Measurements from ENCODE around the gene ACER1. TPM values are rescaled to one million over a fixed set of nuclear protein-coding genes. Genes with fewer than 3 reads are reported as not detected.

ACER1 gene
- total and polyA plus RNA-seq, 2 of the 13 experiments (the other 11 are each of a cell fraction or from before 2014, with no cell fraction given) = not detected

DNA sequence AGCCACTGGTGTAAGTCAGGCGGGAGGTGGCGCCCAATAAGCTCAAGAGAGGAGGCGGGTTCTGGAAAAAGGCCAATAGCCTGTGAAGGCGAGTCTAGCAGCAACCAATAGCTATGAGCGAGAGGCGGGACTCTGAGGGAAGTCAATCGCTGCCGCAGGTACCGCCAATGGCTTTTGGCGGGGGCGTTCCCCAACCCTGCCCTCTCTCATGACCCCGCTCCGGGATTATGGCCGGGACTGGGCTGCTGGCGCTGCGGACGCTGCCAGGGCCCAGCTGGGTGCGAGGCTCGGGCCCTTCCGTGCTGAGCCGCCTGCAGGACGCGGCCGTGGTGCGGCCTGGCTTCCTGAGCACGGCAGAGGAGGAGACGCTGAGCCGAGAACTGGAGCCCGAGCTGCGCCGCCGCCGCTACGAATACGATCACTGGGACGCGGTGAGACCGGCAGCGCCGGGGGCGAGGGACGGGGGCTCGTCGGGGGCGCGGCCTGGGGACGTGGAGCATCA is 39.2 kb upstream of the ACER1 start, which contains the start of gene ALKBH7 (continued):
- TF ChIP-seq, protein P1, sequence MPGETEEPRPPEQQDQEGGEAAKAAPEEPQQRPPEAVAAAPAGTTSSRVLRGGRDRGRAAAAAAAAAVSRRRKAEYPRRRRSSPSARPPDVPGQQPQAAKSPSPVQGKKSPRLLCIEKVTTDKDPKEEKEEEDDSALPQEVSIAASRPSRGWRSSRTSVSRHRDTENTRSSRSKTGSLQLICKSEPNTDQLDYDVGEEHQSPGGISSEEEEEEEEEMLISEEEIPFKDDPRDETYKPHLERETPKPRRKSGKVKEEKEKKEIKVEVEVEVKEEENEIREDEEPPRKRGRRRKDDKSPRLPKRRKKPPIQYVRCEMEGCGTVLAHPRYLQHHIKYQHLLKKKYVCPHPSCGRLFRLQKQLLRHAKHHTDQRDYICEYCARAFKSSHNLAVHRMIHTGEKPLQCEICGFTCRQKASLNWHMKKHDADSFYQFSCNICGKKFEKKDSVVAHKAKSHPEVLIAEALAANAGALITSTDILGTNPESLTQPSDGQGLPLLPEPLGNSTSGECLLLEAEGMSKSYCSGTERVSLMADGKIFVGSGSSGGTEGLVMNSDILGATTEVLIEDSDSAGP (CRISPR knock-in tag; IDR thresholded peaks at IDR 0.05; ENCODE audit: borderline replicate concordance) = peak; percentile 71; the same call in 1 of the 2 replicates
- TF ChIP-seq NCOA1 (CRISPR knock-in tag; IDR thresholded peaks at IDR 0.05) (no peak), GPN1 (CRISPR knock-in tag; IDR thresholded peaks at IDR 0.05; ENCODE audit: borderline replicate concordance) (peak; percentile 45; the same call in 1 of the 2 replicates), ZNF318 (CRISPR knock-in tag; IDR thresholded peaks at IDR 0.05) (peak; percentile 68; the same call in 1 of the 2 replicates), NR2F1 (CRISPR knock-in tag; IDR thresholded peaks at IDR 0.05) (peak in 1 of 2 experiments; percentile 56; a peak in 3 of 4 replicates), ZSCAN22 (CRISPR knock-in tag; IDR thresholded peaks at IDR 0.05) (no peak), KLF12 (CRISPR knock-in tag; IDR thresholded peaks at IDR 0.05; ENCODE audit: borderline replicate concordance) (0 out of 2 replicates have a peak, but pooled peaks have one; percentile 54), SMAD1 (CRISPR knock-in tag; IDR thresholded peaks at IDR 0.05; ENCODE audit: borderline replicate concordance, low read depth) (peak; percentile 85; the same call in 1 of the 2 replicates), NR2C2 (CRISPR knock-in tag; IDR thresholded peaks at IDR 0.05; ENCODE audit: borderline replicate concordance) (peak; percentile 87), ZBTB20 (CRISPR knock-in tag; IDR thresholded peaks at IDR 0.05; ENCODE audit: borderline replicate concordance, low read depth) (no peak), AGO2 (optimal IDR thresholded peaks at IDR 0.05; ENCODE audit: low read depth, low read length) (peak; percentile 67), SPEN (CRISPR knock-in tag; IDR thresholded peaks at IDR 0.05; ENCODE audit: low read depth) (peak; percentile 66), ZNF788 (CRISPR knock-in tag; IDR thresholded peaks at IDR 0.05; ENCODE audit: borderline replicate concordance) (peak; percentile 88), NONO (IDR thresholded peaks at IDR 0.05) (no peak), NONO (CRISPR knock-in tag; conservative IDR thresholded peaks at IDR 0.05) (peak; percentile 90), JUN (CRISPR knock-in tag; IDR thresholded peaks at IDR 0.05) (no peak), ZSCAN20 (CRISPR knock-in tag; IDR thresholded peaks at IDR 0.05; ENCODE audit: borderline replicate concordance) (0 out of 2 replicates have a peak, but pooled peaks have one; percentile 43), ISX (CRISPR knock-in tag; conservative IDR thresholded peaks at IDR 0.05) (no peak)
- TF ChIP-seq, protein P2, sequence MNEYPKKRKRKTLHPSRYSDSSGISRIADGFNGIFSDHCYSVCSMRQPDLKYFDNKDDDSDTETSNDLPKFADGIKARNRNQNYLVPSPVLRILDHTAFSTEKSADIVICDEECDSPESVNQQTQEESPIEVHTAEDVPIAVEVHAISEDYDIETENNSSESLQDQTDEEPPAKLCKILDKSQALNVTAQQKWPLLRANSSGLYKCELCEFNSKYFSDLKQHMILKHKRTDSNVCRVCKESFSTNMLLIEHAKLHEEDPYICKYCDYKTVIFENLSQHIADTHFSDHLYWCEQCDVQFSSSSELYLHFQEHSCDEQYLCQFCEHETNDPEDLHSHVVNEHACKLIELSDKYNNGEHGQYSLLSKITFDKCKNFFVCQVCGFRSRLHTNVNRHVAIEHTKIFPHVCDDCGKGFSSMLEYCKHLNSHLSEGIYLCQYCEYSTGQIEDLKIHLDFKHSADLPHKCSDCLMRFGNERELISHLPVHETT (CRISPR knock-in tag; conservative IDR thresholded peaks at IDR 0.05) = no peak; the same call in 1 of the 2 replicates
